Liver (tissue), 3 donors: Measurements from ENCODE around the gene FOXC2.

Source experiments
- CTCF ChIP-seq: fragments of 150-350 bp; IDR thresholded peaks from 2 replicates; pipeline ENCODE4 v1.5.1; 2017; ENCODE audit warnings: improper control_type of control experiment, low read depth, low read length; ENCODE audit not compliant: missing input control
- EGR1 ChIP-seq, 2 donors: IDR thresholded peaks; 2 replicates each; pipeline ENCODE4 v1.6.1; 2016 to 2018; ENCODE audit warnings: antibody characterized with exemption in 2 of 2, low read depth in 2 of 2
- MAX ChIP-seq: IDR thresholded peaks from 2 replicates; pipeline ENCODE4 v1.6.1; 2016; ENCODE audit warnings: antibody characterized with exemption
- YY1 ChIP-seq: IDR thresholded peaks from 2 replicates; pipeline ENCODE4 v1.6.1; 2016; ENCODE audit warnings: antibody characterized with exemption, mild to moderate bottlenecking
- donor health status: healthy.
- donor health status: healthy.

- TF ChIP-seq CTCF (no peak), YY1 (no peak), EGR1 (IDR thresholded peaks at IDR 0.05; ENCODE audit: low read depth in 2 of 2) (no peak), MAX (no peak)
Measured at GRCh38 chr16:86517033-86517432, 49.6 kb upstream of the FOXC2 start.
